Neural progenitor cell (in vitro differentiated cells): ENCODE results near the gene ZCCHC14.

ENCODE experiments used
- CTCF ChIP-seq: fragments of 200-600 bp; sonication (generic); IDR thresholded peaks from 2 replicates; pipeline ENCODE4 v1.5.1; 2017; ENCODE audit warnings: antibody characterized with exemption, mild to moderate bottlenecking
- EZH2phosphoT487 ChIP-seq: fragments of 200-600 bp; sonication (generic); IDR thresholded peaks from 2 replicates; pipeline ENCODE4 v1.6.1; 2017; ENCODE audit warnings: antibody characterized with exemption

GRCh38 chr16:87368029-87368770 lies 124.6 kb downstream of the ZCCHC14 start:
- no peak for TF ChIP-seq CTCF
- TF ChIP-seq EZH2phosphoT487, result no peak
